ENCODE data around the gene NACA. TPM values are rescaled to one million over a fixed set of nuclear protein-coding genes. Genes with fewer than 3 reads are reported as not detected.

Gene NACA
- polyA plus RNA-seq, 1 donor (not counting 4 experiments of a cell fraction or from before 2014, with no cell fraction given): 953 TPM

DNA sequence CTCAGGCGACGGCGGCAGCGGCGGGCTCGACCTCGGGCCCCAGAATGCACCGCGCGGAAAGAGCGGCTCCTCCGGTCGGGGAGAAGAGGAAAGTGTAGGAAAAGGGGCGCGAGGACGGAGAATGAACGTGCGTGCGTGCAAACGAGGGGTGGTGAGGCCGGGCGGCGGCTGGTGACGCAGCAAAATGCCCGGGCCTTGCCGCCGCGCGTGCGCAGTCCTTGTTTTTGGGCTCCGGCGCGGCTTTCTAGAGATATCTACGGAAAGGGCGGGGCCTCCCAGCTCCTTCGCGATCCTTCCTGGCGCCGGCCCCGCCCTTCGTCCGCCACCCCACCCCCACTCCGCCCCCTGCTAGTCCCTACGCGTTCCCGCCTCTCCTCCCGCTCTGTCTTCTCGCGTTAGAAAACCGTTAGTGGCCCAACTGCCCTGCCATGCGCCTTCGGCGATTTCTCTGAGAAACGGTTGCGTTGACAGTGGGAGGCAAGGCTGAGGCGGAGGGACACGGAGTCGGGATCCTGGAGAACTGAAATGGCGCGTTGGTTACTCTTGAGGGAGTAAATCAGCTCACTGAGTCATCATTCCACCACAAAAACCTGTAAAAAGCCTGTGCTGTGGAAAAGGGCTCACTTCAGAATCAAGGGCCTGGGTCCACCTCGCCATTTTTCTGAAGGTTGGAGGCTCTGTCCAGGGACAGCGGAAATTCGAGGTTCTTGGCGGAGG, 36.8 kb downstream of the NACA start, which contains the start of gene PTGES3:
Gene PTGES3 (minus strand): TSS at position 156 of the 717 bp plus-strand sequence. CDS start 285 bp downstream, outside the sequence.
- no peaks in the 10 kb centered on the region for H3K9me3 ChIP-seq (ENCODE audit: control insufficient read depth, low read depth, low read length)
- peaks cover 22% of the 10 kb centered on the region for H3K4me1 ChIP-seq (ENCODE audit: control insufficient read depth, extremely low read depth, insufficient read depth, low read length)
- DNase-seq (ENCODE audit: low read depth, low spot score) (peak; percentile 82), FAIRE-seq (no peak)
- TF ChIP-seq EZH2 (IDR thresholded peaks at IDR 0.05; ENCODE audit: low read length): no peak
- TF ChIP-seq, protein P1, sequence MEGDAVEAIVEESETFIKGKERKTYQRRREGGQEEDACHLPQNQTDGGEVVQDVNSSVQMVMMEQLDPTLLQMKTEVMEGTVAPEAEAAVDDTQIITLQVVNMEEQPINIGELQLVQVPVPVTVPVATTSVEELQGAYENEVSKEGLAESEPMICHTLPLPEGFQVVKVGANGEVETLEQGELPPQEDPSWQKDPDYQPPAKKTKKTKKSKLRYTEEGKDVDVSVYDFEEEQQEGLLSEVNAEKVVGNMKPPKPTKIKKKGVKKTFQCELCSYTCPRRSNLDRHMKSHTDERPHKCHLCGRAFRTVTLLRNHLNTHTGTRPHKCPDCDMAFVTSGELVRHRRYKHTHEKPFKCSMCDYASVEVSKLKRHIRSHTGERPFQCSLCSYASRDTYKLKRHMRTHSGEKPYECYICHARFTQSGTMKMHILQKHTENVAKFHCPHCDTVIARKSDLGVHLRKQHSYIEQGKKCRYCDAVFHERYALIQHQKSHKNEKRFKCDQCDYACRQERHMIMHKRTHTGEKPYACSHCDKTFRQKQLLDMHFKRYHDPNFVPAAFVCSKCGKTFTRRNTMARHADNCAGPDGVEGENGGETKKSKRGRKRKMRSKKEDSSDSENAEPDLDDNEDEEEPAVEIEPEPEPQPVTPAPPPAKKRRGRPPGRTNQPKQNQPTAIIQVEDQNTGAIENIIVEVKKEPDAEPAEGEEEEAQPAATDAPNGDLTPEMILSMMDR (optimal IDR thresholded peaks at IDR 0.05 in 1 of 3, IDR thresholded peaks at IDR 0.05 in 1 of 3, conservative IDR thresholded peaks at IDR 0.05 in 1 of 3; ENCODE audit: extremely low read depth in 1 of 3, insufficient read depth in 2 of 3, low read length in 3 of 3): no peak
- H3K4me2 ChIP-seq (ENCODE audit: control insufficient read depth, extremely low read depth, insufficient read depth, low read depth, low read length): peak within 1 kb of the TSS; percentile 90
- peak within 1 kb of the TSS; percentile 98 for H3K27ac ChIP-seq (ENCODE audit: control insufficient read depth, insufficient read depth, low read length)
- H3K27me3 ChIP-seq (ENCODE audit: control insufficient read depth, extremely low read depth, insufficient read depth, low read length): no peaks in the 10 kb centered on the region
- no peaks in the 10 kb centered on the region for H3K9me1 ChIP-seq (ENCODE audit: control insufficient read depth, extremely low read depth, insufficient read depth, low read length)
- peak within 1 kb of the TSS; percentile 97 for H3K9ac ChIP-seq (ENCODE audit: control insufficient read depth, extremely low read depth, insufficient read depth, low read length)
- peak within 1 kb of the TSS; percentile 93 to 99 (median 98) for H3K4me3 ChIP-seq (ENCODE audit: control insufficient read depth in 2 of 3, extremely low read depth in 1 of 3, insufficient read depth in 2 of 3, low read depth in 1 of 3, low read length in 3 of 3)
- H3K79me2 ChIP-seq (ENCODE audit: control insufficient read depth, insufficient read depth, low read length): peaks cover 45% of the 10 kb centered on the region
- dilution Hi-C loops (cut with MboI; ENCODE audit: extremely low pct_ligation_motif_present, low sequenced_read_pairs): no loop called here
- peak within 1 kb of the TSS; percentile 93 for H2AFZ ChIP-seq (ENCODE audit: control insufficient read depth, low read length)
- peaks cover 0 to 4% of the 10 kb centered on the region in 2 experiments for H3K36me3 ChIP-seq (ENCODE audit: control insufficient read depth in 2 of 2, extremely low read depth in 1 of 2, insufficient read depth in 2 of 2, low read length in 2 of 2)
- H4K20me1 ChIP-seq (ENCODE audit: control insufficient read depth, extremely low read depth, insufficient read depth, low read length): peaks cover 8% of the 10 kb centered on the region

DNA sequence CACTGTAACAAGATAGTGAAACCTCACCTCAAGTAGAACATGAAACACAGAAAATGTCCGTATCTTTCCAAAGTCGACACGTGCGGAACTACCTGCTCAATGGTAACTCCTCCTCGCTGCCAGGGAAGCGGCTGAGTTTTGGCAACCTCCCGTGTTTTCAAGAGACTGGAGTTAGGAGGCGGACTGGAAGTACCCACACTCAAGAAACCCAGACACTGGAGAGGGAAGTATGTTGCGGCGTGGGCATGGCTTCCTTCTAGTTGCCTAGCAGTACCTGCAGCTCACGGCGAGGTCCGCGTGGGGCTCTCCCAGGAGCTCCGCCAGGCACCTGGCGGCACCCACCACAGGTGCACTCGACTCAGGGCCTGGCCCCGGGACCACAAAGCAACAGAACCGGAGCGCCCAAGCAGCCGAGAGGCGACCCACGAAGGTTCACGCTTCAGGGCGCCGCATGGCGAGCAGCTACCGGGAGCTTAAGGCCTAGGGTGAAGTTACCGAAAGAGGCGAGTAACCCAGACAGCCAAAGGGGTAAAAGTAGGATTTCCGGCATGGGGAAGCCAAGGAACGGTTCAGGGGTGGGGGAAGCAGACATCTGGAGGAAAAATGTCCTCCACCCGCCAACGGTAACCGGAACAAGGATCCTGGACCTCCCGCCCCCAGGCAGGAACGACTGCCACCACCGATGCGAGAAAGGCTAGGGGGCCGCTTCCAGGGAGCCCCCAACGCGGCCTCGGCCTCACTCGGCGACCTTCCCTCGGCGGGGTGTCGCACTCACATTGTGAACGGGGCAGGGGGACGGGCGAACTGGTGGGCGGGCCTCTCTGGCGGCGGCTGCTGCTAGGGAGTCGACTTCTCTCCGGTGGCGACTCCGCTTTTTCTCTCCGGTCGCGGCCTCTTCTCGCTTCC, 37.6 kb downstream of the NACA start:
- Histone ChIP-seq H3K4me2 (ENCODE audit: control insufficient read depth, extremely low read depth, insufficient read depth, low read depth, low read length) (peak overlapping the region; percentile 90), H3K4me1 (ENCODE audit: control insufficient read depth, extremely low read depth, insufficient read depth, low read length) (peaks cover 22% of the 10 kb centered on the region), H3K36me3 (ENCODE audit: control insufficient read depth in 2 of 2, extremely low read depth in 1 of 2, insufficient read depth in 2 of 2, low read length in 2 of 2) (peaks cover 0 to 4% of the 10 kb centered on the region in 2 experiments), H3K9me3 (ENCODE audit: control insufficient read depth, low read depth, low read length) (no peaks in the 10 kb centered on the region), H3K9ac (ENCODE audit: control insufficient read depth, extremely low read depth, insufficient read depth, low read length) (peak overlapping the region; percentile 97), H4K20me1 (ENCODE audit: control insufficient read depth, extremely low read depth, insufficient read depth, low read length) (peaks cover 8% of the 10 kb centered on the region), H3K9me1 (ENCODE audit: control insufficient read depth, extremely low read depth, insufficient read depth, low read length) (no peaks in the 10 kb centered on the region), H2AFZ (ENCODE audit: control insufficient read depth, low read length) (peak overlapping the region; percentile 63), H3K79me2 (ENCODE audit: control insufficient read depth, insufficient read depth, low read length) (peaks cover 54% of the 10 kb centered on the region), H3K27ac (ENCODE audit: control insufficient read depth, insufficient read depth, low read length) (peak overlapping the region; percentile 95), H3K27me3 (ENCODE audit: control insufficient read depth, extremely low read depth, insufficient read depth, low read length) (no peaks in the 10 kb centered on the region), H3K4me3 (ENCODE audit: control insufficient read depth in 2 of 3, extremely low read depth in 1 of 3, insufficient read depth in 2 of 3, low read depth in 1 of 3, low read length in 3 of 3) (peak overlapping the region; percentile 93 to 99 (median 98))
- TF ChIP-seq EZH2 (IDR thresholded peaks at IDR 0.05; ENCODE audit: low read length): no peak
- TF ChIP-seq, protein P1 (optimal IDR thresholded peaks at IDR 0.05 in 1 of 3, IDR thresholded peaks at IDR 0.05 in 1 of 3, conservative IDR thresholded peaks at IDR 0.05 in 1 of 3; ENCODE audit: extremely low read depth in 1 of 3, insufficient read depth in 2 of 3, low read length in 3 of 3): no peak
- no peak for DNase-seq (ENCODE audit: low read depth, low spot score)
- no peak for FAIRE-seq
- dilution Hi-C loops (cut with MboI; ENCODE audit: extremely low pct_ligation_motif_present, low sequenced_read_pairs): no loop called here
